Mammary epithelial cell (primary cell): ENCODE data around the gene MIAT.

Experiments used
- CTCF ChIP-seq, 2 donors: IDR thresholded peaks in 1 of 2; conservative IDR thresholded peaks in 1 of 2; 2 replicates each; pipeline ENCODE4 v1.5.1; 2011 to 2012; ENCODE audit warnings: inconsistent platforms in 2 of 2, low read length in 2 of 2, mild to moderate bottlenecking in 2 of 2, control low read depth in 1 of 2, low read depth in 1 of 2; ENCODE audit not compliant: insufficient read depth in 1 of 2; ENCODE audit errors: extremely low read depth in 1 of 2
- EZH2 ChIP-seq: IDR thresholded peaks from 2 replicates; pipeline ENCODE4 v1.6.1; 2012; ENCODE audit warnings: low read length, inconsistent platforms, borderline replicate concordance

- TF ChIP-seq CTCF (conservative IDR thresholded peaks at IDR 0.05 in 1 of 2, IDR thresholded peaks at IDR 0.05 in 1 of 2; ENCODE audit: extremely low read depth in 1 of 2, insufficient read depth in 1 of 2, low read depth in 1 of 2, low read length in 2 of 2) (peak; percentile 36 to 63), EZH2 (no peak)
These were observed 15.4 kb downstream of the MIAT start for GRCh38 chr22:26672590-26673468.
